HG03196 (cell line): ENCODE results near the gene ZNF202.
"Not testable (repeated sequence)": the region's sequence is repeated elsewhere in the genome, so short reads cannot be mapped to it uniquely, and the experiment has no call there.

Experiments used
- ATAC-seq: cut with Tn5 transposase; IDR thresholded peaks from one replicate; pipeline ENCODE4 v1.9.1; 2021; ENCODE audit not compliant: unreplicated experiment

ZNF202 gene

GRCh38 chr11:123741159-123742030 lies at the start of gene ZNF202:
Gene ZNF202, minus strand, starts transcription at chr11:123741660. Its CDS starts 10,772 bp downstream, at chr11:123730888.
- ATAC-seq, result peak; percentile 98

GRCh38 chr11:123783536-123783935 lies 42.1 kb upstream of the ZNF202 start:
- ATAC-seq, result no peak

- no peak for ATAC-seq
Observed at GRCh38 chr11:123778511-123778910, 37.1 kb upstream of the ZNF202 start.

GRCh38 chr11:123775715-123776549 lies 34.5 kb upstream of the ZNF202 start:
- no peak for ATAC-seq

- ATAC-seq, result no peak
Observed at GRCh38 chr11:123775289-123775688, 33.8 kb upstream of the ZNF202 start.

GRCh38 chr11:123773959-123774358 lies 32.5 kb upstream of the ZNF202 start:
- no peak for ATAC-seq

GRCh38 chr11:123773026-123773425 lies 31.6 kb upstream of the ZNF202 start:
- ATAC-seq, result no peak

- ATAC-seq, result no peak
Observed at GRCh38 chr11:123771664-123772063, 30.2 kb upstream of the ZNF202 start.

- no peak for ATAC-seq
Observed at GRCh38 chr11:123770712-123771111, 29.3 kb upstream of the ZNF202 start.

- no peak for ATAC-seq
Observed at GRCh38 chr11:123765601-123766000, 24.1 kb upstream of the ZNF202 start.

GRCh38 chr11:123762422-123762821 lies 21.0 kb upstream of the ZNF202 start:
- no peak for ATAC-seq

GRCh38 chr11:123760894-123761293 lies 19.4 kb upstream of the ZNF202 start:
- peak; percentile 81 for ATAC-seq

GRCh38 chr11:123757976-123758375 lies 16.5 kb upstream of the ZNF202 start:
- ATAC-seq, result no peak

- ATAC-seq, result no peak
Observed at GRCh38 chr11:123755813-123756212, 14.4 kb upstream of the ZNF202 start.

- no peak for ATAC-seq
Observed at GRCh38 chr11:123755344-123755743, 13.9 kb upstream of the ZNF202 start.

GRCh38 chr11:123754101-123754568 lies 12.7 kb upstream of the ZNF202 start, which contains the start of gene OR6X1:
Gene OR6X1, minus strand, starts transcription at chr11:123754518. Its CDS starts 0 bp downstream, at chr11:123754518.
- no peak for ATAC-seq

- ATAC-seq, result no peak
Observed at GRCh38 chr11:123753110-123753509, 11.7 kb upstream of the ZNF202 start.

GRCh38 chr11:123751781-123752180 lies 10.3 kb upstream of the ZNF202 start:
- ATAC-seq, result no peak

- ATAC-seq, result not testable (repeated sequence)
Observed at GRCh38 chr11:123748349-123748748, 6.9 kb upstream of the ZNF202 start.

- no peak for ATAC-seq
Observed at GRCh38 chr11:123745764-123746451, 4.4 kb upstream of the ZNF202 start.

GRCh38 chr11:123742724-123743120 lies 1.3 kb upstream of the ZNF202 start:
- no peak for ATAC-seq
